HG03108 (cell line): ENCODE results near the gene GLIS1.

Experiments
- ATAC-seq: cut with Tn5 transposase; IDR thresholded peaks from one replicate; pipeline ENCODE4 v1.9.1; 2021; ENCODE audit warnings: moderate library complexity; ENCODE audit not compliant: unreplicated experiment

Gene GLIS1

DNA sequence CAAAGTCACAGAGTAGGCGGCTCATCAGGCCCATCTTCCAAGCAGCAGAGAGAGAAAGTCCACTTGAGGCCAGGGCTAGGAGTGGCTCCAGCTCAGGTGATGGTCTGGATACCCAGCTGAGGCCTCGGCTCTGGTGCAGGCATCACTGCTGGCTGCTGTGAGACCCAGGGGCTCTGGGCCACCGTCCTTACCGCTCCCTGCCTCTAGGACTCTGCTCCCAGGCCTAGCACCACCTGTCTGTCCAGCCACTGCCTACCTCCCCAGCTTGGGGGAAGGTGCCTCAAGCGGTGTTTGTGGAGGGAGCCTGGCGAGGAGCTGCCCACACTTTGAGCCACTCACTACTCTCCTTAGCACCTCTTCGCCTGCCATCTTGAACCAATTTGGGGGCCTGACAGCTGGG, 221.9 kb downstream of the GLIS1 start:
- no peak for ATAC-seq

DNA sequence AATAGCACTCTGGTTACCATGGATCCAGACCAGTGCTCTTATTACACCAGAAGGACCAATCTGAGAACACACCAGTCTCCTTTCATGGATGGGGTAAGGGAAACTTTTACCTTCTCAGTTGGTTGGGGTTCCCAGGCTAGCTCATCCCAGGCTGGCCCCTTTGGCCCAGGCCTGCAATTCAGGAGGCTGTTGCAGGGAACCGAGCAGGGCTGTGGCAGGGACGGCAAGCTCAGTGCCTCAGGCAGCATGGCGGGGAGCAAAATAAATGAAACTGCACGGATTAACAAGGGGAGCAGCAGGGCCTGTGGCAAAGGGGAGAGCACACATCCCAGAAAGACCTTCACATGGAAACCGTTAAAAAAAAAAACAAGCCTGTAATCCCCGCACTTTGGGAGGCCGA, 222.8 kb downstream of the GLIS1 start:
- no peak for ATAC-seq

DNA sequence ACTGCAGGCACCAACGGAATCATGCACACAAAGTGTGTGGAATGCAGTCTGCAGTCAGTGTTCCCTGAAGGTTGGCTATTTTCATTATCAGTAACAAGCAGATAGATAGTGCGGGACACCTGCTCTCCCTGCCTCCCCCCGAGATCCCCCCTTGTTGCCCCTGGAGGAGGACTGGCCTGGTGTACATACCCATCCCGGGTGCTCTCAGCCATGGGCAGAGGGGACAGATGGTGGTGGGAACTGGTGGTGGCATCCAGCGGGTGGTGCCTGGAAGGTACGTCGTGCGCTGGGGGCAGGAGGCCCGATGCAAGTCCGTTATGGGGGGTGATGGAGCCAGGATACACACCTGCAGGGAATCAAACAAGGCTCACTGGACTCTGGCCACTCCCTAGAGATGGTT, 224.5 kb downstream of the GLIS1 start:
- no peak for ATAC-seq

DNA sequence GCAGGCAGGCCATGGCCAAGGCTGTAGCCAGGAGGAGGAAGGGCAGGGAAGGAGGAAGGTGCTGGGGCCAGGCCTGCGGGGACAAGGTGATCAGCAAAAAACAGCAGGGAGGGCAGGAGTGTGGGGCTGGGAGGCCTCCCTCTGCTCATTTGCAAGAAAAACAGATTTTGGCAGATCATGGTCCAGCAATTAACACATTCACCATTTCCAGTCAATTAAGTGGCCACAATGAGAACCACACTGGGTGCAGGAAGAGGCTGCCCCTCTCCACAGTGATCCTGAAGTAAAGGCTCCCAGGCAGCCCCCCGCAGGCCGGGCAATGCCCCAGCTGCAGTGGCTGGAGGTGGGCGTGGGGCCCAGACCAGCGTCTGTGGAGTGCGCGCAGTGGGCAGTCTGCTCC, 225.1 kb downstream of the GLIS1 start:
- ATAC-seq: no peak

DNA sequence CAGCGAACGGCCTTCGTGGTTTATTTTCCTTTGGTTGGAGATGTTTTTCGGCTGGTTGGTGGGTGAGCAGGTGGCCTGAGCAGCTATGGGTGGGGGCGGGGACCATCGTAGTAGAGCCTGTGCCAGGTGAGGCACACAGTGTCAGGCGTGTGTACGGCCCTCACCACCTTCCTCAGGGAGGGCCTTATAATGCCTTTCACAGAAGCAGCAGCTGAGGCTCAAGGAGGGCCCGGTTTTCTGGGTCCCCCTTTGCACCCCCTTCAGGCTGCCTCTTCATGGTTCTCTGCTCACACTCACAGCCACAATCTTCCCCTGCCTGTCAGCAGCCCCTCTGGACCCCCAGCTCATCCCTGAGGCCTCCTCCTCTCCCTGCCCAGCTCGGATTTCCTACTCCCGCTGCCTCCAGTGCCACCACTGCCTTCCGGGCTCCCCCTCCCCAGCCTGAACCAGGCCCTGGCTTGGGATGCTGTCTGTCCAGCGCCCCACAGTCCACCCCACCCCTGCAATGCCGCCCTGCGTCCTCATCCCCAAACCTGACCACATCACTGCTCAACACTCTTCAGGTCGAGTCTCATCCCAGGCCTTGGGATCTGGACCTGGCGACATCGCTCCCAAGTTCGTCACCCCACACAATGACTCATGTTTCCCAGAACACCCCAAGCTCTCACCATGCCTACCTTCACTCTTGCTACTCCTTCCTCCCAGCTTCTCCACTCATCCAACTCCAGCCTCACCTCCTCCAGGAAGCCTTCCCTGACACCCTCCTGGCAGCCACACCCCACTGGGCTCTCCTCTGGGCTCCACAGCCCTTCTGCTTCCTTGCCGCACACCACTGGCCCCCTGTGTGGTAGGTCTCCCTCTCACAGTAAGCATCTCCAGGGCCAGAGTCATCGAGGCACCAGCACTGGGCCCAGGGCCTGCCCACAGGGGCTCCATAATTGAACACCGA, 225.9 kb downstream of the GLIS1 start:
- ATAC-seq: no peak

DNA sequence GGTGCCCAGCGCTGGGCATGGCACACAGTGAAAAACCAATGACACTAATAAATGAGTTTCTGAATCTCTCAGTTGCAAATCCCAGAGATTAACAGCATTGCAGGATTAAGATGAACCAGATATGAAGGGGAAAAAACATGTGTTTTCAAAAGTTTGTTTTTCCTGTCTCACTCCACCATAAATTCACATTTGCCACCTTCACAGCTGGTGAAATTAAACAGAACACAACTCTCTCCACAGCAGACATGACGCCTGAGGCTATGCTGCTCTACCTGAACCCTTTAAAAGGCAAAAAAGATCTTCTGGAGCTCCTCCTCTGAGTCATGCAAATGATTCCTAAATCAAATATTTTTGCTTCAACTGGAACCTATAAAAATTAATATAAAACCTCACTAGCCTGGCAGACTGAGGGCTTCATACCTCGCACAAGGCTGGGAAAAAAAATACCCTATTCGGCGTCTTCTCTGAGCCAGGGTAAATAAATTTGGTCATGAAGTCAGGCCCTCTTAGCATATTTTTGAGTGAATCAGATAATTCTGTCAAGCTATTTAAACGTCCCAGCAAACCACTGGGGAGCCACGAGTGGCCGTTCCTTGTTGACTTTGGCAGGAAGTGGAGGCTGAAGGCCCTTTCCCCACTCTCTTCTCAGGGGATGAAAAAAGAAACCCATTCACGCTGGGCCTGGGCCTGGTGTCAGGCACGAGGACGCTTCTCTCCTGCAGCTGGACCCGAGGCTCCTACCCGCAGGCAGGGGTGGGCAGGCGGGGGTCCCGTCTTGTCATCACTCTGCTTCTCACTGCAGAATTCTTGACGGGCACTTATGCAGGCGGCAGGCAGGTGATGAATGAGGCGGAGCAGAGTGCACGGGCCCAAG, 226.8 kb downstream of the GLIS1 start:
- no peak for ATAC-seq

DNA sequence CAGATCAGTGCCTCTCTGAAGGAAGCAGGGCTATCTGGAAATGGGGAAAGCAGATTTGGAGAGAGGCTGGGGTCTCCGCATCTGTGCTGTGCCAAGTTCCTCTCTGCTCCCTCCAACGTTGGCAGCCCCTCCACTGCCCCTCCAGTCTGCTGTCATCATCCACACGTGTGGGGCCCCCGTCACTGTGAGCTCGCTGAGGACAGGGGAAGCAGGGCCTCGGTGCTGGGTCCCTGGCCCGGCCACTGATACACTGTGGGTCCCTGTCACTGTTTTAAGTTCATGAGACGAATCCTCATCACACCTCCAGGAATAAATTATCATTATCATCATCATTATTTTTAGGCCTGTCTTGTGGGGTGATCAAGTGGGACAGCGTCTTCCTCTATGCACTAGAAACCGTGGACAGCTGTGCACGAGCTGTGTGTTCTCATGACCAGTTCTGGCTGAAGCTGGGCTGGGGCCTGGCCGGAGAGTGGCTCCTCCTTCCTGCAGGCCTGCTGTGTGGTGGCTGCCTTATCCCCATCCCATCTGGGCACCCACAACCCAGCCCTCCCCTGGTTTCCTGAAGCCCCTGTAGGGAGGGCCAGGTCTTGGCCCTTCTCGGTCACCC, 227.5 kb downstream of the GLIS1 start:
- no peak for ATAC-seq

DNA sequence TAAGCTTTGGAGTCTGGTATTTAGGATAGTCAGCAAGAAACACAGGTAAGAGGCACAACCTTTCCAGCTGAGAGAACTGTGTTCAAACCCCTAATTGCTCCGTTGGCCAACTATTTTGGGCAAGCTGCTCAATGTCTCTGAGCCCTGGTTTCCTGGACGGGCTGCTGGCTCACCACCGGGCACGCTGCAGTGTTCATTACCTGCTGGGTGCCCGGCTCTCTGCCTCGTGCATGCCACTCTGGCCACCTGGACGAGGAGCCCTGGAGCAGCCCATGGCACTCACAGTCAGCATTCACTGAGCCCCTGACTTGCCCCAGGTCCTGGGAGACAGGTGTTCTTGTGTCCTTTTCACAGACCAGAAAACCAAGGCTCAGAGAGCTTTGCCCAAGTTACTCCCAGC, 228.7 kb downstream of the GLIS1 start:
- ATAC-seq: no peak

DNA sequence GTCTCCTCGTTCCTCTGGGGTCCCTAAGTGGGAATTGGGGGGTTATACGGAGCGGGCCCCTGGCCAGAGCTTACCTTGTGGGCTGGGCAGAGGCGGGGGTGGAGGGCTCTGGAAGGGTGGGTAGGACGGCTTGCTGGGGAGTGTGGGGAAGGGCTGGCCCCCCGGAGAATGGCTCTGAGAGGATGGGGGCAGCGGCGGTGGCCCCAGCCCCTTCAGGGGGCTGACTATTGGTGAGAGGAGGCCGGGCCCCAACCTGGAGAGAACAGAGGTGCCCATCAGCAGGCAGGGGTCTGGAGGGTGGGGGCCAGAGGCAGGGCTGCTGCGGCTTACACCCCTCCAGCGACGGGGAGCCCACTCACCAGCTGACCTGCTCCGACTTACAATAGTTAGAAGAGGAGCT, 229.2 kb downstream of the GLIS1 start:
- no peak for ATAC-seq

DNA sequence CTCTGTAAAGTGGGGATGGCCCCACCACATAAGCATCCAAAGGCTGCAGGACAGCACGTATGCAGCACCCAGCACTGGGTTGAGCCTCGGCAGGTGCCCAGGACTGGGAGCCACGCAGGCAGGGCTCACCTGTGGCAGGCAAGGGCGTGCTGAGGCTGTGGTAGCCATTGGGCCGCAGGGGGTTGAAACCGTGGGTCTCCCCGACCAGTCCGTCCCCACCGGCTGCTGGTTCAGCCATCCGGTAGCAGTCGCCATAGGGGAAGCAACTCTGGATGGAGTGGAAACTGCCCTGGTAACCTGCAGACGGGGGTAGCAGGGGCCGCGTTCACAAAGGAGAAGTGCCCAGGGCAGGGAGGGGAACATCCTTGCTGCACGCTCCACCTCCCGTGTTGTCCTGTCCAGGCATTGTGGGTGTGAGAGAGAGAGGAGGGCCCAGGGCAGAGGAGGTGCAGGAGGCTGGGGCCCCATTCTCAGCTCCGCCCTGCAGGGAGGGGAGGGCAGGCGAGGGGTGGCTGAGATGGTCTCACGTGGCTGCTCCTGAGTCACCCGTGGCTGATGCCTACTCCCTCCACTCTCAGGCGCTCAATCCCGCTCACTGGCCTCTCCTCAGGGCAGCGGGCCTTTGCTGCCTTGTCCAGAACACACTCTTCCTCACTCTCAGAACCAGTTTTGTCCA, 229.8 kb downstream of the GLIS1 start:
- ATAC-seq: no peak

DNA sequence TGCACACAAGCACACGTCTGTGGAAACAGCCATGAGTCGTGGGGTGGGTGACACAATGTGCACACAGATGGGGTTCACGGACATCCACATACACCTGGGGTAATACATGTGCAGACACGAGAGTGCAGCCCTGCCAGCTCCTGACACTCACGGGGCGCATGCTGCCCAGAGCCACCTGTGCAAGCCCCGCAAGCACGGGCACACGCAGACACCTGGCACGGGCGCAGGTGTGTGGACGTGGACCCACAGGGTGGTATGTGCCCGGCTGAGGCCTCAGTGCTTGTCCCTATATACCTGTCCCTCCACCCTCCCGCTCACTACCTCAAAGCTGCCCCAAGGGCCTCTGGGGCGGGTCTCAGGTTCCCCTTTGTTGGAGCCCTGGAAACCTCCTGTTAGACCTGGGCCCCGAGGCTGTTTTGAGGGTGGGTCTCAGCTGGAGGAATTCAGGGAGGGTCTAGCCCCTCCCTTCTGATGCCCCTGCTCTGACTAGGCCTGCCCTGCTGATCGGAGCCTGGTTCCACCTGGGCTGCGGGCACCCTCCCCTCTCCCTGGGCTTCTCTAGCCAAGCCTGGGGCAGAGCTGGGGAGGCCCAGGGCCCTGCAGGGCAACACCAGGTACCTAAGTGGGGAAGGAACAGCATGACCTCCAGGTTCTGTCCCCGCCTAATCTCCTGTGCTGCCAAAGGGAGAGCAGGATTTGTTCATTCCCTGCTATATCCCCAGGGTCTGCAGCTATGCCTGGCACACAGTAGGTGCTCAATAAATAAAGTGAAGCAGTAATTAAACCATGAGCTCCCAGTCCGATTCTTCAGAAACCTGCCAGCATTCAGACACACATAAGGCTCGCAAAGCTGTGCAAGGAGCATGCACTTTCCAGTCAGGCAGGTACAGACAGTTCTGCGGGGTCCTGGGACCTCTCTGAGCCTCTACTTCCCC, 230.6 kb downstream of the GLIS1 start:
- no peak for ATAC-seq

DNA sequence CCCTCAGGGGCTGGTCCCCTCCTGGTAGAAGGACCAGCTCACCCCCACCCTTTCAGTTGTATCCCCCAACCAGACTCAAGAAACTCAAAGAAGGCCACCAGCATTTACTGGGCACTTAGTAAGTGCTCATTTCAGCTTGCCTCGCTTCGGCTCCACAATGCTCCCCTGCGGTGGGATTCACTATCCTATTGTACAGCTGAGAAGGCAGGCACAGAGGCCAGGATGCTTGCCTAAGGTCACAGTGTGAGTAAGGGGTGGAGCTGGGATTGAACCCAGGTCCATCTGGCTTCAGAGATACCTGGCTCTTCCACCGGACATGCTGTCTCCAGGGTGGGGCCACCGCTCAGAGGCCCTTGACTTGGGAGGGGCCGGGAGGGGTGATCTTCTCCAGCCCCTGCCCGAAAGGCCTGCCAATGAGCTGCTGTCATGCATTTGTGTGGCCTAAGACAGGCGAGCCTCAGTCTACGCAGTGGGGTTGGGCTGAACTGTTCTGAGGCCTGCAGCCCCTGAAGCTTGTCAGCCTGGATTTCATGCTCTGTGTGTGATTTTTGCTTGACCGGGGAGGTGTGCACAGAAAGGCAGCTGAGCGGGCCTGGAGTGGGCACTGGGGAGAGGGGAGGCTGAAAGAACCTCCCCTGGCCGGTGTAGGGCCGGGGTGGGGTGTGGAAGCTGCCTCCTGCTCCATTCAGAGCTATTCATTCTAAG, 231.7 kb downstream of the GLIS1 start:
- no peak for ATAC-seq

DNA sequence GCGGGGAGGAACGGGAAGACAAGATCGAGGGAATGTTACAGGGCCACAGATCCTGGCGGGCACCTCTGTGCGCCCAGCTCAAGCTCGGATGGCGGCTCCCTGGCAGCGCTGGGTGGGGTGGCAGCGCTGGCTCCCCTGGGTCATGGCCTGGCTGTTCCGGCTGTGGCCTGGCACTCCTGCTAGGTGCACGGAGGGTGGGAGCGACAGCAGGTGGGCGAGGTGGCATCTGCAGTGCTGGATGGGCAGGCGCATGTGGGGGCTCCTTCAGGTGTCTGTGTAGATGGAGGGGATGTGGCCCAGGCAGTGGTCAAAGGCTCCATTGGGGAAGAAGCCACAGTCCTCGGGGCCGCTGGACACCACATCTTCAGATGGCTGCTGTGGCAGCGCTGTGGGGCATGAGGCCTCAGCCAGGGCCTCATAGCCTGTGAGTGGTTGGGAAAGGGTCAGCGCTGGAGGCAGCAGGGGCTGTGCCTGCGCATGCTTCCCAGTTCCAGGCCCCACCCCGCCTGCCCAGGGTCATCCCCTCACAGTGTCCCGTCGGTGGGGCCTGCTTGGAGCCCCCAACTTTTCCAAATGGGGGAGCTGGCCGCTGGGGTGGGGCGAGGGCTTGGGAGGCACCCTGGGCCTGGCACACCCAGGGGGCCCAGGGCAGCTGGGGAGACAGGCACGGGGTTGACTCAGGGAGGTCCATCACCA, 232.5 kb downstream of the GLIS1 start:
- no peak for ATAC-seq

DNA sequence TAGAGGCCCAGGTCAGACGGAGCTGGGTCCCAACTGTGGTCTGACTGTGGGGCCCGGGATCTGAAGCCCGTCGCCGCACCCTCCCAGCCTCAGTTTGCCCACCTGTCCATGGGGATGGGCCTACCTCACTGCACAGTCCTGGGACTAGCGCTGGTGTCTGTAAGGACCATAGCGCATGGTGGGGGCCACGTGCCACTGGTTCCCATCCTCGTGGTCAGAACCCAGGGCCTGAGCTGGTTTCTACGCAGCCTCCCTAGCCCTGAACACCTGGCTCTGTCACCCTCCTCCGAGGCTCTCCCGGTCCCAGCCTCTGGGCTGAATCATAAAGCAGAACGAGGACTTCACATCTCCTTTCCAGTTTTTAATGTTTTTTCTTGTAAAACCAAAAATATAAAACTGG, 233.1 kb downstream of the GLIS1 start:
- no peak for ATAC-seq

DNA sequence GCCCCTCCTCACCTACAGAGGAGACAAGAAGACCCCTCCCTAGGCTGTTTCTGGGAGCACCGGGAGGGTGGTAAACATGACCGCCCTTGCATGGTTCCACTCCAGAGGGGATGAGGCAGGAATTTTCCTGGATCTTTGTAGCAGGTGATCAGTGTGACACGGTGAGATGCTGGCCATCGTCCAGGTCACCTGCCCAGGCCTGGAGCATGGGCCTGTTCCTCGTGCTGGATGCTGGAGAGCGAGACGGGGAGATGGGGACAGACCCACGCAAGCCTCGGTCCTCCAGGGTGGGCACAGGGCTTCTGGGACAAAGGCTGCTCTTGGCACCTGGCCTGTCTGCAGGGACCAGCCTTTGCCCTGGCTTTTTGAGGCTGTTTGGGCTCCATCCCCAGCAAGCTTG, 233.6 kb downstream of the GLIS1 start:
- no peak for ATAC-seq

DNA sequence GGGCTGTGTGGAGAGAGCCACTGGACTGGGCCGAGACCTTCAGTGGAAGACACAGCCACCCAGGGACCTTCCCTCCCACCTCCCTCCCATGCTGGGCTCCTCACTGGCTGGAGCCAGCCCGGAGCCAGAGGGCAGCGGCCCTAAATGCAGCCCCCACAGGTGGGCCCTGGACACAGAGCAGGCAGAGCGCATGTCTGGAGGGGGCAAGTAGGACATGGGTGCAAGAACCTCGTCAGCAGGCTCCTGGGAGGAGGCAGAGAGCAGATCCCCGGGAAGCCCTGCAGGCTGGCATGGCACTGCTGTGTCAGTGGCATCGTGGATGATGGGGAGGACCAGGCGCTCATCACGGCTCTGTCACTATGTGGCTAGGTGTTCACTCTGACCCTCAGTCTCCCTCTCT, 234.1 kb downstream of the GLIS1 start:
- ATAC-seq: no peak

DNA sequence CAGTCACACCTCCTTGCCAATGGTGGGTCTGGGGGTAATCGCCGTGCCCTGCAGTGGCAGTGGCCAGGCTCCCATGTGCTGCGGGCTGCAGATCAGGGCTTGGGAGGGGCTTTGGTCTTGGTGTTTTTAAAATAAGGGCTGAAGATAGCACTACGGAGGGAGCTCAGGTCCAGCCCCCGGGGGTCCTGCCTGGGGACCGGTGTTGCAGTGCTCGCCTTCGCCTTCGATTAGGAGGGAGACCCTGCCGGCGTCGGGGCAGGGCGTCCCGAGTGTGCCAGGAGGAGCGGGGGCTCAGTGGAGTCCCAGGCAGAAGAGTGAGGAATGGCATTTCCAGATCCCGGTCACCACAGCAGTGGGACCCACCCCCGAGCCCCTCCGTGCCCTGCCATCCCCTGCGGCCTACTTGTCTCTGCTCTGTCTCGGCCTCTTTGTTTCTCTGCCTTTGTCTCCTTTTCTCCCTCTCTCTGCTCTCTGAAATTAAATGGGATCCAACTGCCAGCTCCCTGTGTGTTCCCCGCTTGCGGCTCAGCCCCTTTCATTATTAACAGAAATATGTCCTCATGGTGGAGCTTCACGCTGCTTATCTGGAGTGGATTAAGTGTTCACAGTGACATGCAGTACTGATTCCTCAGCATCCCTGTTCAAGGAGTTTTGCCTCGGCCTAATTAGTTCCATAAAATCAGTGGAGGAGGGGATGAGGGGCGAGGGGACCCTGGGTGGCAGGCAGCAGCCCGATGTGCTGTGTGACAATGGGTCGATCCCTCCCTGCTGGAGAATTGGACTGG, 235.3 kb downstream of the GLIS1 start:
- no peak for ATAC-seq
